HepG2 (cell line): ENCODE measurements around the gene CHMP1A. TPM values are rescaled to one million over a fixed set of nuclear protein-coding genes. Genes with fewer than 3 reads are reported as not detected.

ENCODE experiments used
- ATF7 ChIP-seq, 2 experiments: fragments of 450-650 bp in 1 of 2; sonication (generic) in 1 of 2; formaldehyde crosslinking in 1 of 2; IDR thresholded peaks; 2 replicates each; pipeline versions ENCODE4 v1.4.0 to v1.6.1; 2016 to 2020; ENCODE audit warnings: antibody characterized with exemption in 1 of 2, mild to moderate bottlenecking in 1 of 2, missing genetic modification reagents in 1 of 2
- DBP ChIP-seq: sonication (generic); formaldehyde crosslinking; IDR thresholded peaks from 2 replicates; pipeline ENCODE4 v1.4.0; 2020; ENCODE audit warnings: missing genetic modification reagents; ENCODE audit errors: not compliant biosample characterization
- DNMT1 ChIP-seq: sonication (generic); formaldehyde crosslinking; IDR thresholded peaks from 2 replicates; pipeline ENCODE4 v1.5.1; 2020; ENCODE audit warnings: mild to moderate bottlenecking, missing genetic modification reagents
- GFI1 ChIP-seq: sonication (generic); formaldehyde crosslinking; IDR thresholded peaks from 2 replicates; pipeline ENCODE4 v1.5.0; 2020; ENCODE audit warnings: missing genetic modification reagents, mild to moderate bottlenecking, borderline replicate concordance
- HDAC6 ChIP-seq: fragments of 200-600 bp; sonication (generic); IDR thresholded peaks from 2 replicates; pipeline ENCODE4 v1.7.0; 2017; ENCODE audit warnings: mild to moderate bottlenecking, antibody characterized with exemption, low read length, low read depth
- JARID2 ChIP-seq: sonication (generic); formaldehyde crosslinking; IDR thresholded peaks from 2 replicates; pipeline ENCODE4 v1.8.1; 2023; ENCODE audit warnings: missing genetic modification reagents, inconsistent platforms; ENCODE audit not compliant: insufficient replicate concordance
- KIAA2018 ChIP-seq: sonication (generic); formaldehyde crosslinking; IDR thresholded peaks from 2 replicates; pipeline ENCODE4 v1.5.0; 2020; ENCODE audit warnings: mild to moderate bottlenecking, missing genetic modification reagents, borderline replicate concordance
- PHF5A ChIP-seq: IDR thresholded peaks from one replicate; pipeline ENCODE4 v1.6.1; 2018; ENCODE audit warnings: low read depth, missing genetic modification reagents; ENCODE audit not compliant: unreplicated experiment
- POGZ ChIP-seq: sonication (generic); formaldehyde crosslinking; IDR thresholded peaks from 2 replicates; pipeline ENCODE4 v1.4.0; 2020; ENCODE audit warnings: mild to moderate bottlenecking, missing genetic modification reagents
- PRPF4 ChIP-seq: fragments of 200-400 bp; formaldehyde crosslinking; IDR thresholded peaks from 2 replicates; pipeline ENCODE4 v1.6.1; 2016; ENCODE audit warnings: low read length, low read depth; ENCODE audit not compliant: poor library complexity, severe bottlenecking
- ZBTB10 ChIP-seq: sonication (generic); formaldehyde crosslinking; IDR thresholded peaks from 2 replicates; pipeline ENCODE4 v1.4.0; 2020; ENCODE audit warnings: missing genetic modification reagents, borderline replicate concordance
- ZNF180 ChIP-seq: sonication (generic); formaldehyde crosslinking; IDR thresholded peaks from 2 replicates; pipeline ENCODE4 v1.4.0; 2020; ENCODE audit warnings: low read depth, missing genetic modification reagents, borderline replicate concordance
- ZNF501 ChIP-seq: sonication (generic); formaldehyde crosslinking; IDR thresholded peaks from 2 replicates; pipeline ENCODE4 v1.5.1; 2020; ENCODE audit warnings: mild to moderate bottlenecking, moderate library complexity, missing genetic modification reagents
- ZNF746 ChIP-seq: sonication (generic); formaldehyde crosslinking; IDR thresholded peaks from 2 replicates; pipeline ENCODE4 v1.8.0; 2022; ENCODE audit warnings: mild to moderate bottlenecking, missing genetic modification reagents
- ZSCAN12 ChIP-seq: sonication (generic); formaldehyde crosslinking; IDR thresholded peaks from 2 replicates; pipeline ENCODE4 v1.9.0; 2021; ENCODE audit warnings: mild to moderate bottlenecking, missing genetic modification reagents
- ZSCAN9 ChIP-seq: IDR thresholded peaks from 2 replicates; pipeline ENCODE4 v1.6.1; 2016; ENCODE audit warnings: borderline replicate concordance
- polyA plus RNA-seq, 8 experiments: library from polyadenylated mRNA; depleted of rRNA in 3 of 8; stranded (reverse) in 7 of 8; unstranded in 1 of 8; fragments of >200 nt; fragmentation: Illumina TruSeq in 4 of 8; extraction: Trizol in 4 of 8; gene quantifications; 2 replicates each; pipeline versions ENCODE4 v1.2.1 to v1.2.3, GENCODE V29; 2011 to 2016; ENCODE audit warnings: low read depth in 4 of 8, missing spikeins in 1 of 8, mixed read lengths in 1 of 8; ENCODE audit not compliant: insufficient read depth in 1 of 8
- total RNA-seq, 5 experiments: library from RNA; depleted of rRNA; stranded (reverse); fragments of >200 nt; fragmentation: Illumina TruSeq; extraction: Trizol; gene quantifications; 2 replicates each; pipeline ENCODE4 v1.2.3, GENCODE V29; 2016; ENCODE audit warnings: low read depth in 1 of 5

CHMP1A gene
- total and polyA plus RNA-seq, 2 of the 13 experiments (the other 11 are each of a cell fraction or from before 2014, with no cell fraction given): 69.4 to 73.3 TPM

DNA sequence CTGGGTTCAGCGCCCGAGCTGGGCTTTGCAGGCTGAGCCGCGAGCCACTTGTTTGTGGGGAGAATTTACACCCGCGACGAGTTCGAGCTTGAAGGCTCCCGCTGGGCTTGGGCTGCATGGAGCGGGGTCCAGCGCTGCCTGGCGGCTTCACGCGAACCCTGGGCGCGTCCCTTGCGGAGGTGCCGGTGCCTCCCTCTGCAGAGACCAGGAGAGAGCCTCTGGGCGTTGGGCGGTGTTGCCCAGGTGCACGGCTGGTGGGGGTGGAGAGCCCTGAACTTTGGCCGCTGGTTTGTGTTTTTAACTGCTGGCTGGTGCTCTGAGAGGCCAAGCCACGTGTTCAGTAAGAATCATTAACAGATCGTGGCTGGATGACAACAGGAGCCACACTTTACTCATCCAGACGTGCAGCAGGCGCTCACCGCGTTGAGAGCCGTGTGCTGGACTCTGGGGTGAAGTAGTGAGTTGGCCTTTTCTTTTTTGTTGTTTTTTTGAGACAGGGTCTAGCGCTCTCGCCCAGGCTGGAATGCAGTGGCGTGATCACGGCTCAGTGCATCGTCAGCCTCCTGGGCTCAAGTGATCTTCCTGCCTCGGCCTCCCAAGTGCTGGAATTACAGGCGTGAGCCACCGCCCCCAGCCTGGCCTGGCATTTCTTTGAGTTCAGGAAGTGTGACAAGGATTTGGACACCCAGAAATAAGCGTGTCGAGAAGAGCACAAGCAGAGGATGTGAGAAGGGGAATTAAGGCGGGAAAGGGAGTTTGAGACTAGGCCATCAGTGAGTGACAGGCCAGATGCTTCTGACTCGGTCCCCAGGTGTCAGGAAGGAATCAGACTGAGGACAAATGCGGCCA lies 29.8 kb upstream of the CHMP1A start (continued):
- TF ChIP-seq ZSCAN12 (CRISPR knock-in tag) (peak; percentile 98), DBP (CRISPR knock-in tag) (peak; percentile 98), HDAC6 (no peak), ZNF180 (CRISPR knock-in tag) (0 out of 2 replicates have a peak, but pooled peaks have one; percentile 61), KIAA2018 (CRISPR knock-in tag) (peak; percentile 98; the same call in 1 of the 2 replicates), ZSCAN9 (CRISPR knock-in tag) (peak; percentile 99), ZNF746 (CRISPR knock-in tag) (peak; percentile 95), PHF5A (CRISPR knock-in tag) (peak; percentile 97), JARID2 (peak; percentile 96), DNMT1 (peak; percentile 79; the same call in 1 of the 2 replicates), PRPF4 (no peak), ATF7 (IDR thresholded peaks at IDR 0.05) (no peak), ATF7 (CRISPR knock-in tag; IDR thresholded peaks at IDR 0.05) (peak; percentile 75; the same call in 1 of the 2 replicates), ZBTB10 (CRISPR knock-in tag) (peak; percentile 85), GFI1 (CRISPR knock-in tag) (peak; percentile 79), ZNF501 (peak; percentile 99), POGZ (CRISPR knock-in tag) (peak; percentile 90)
